HG02840 (cell line): ENCODE measurements around the gene FAXDC2.

ENCODE experiments used
- ATAC-seq: cut with Tn5 transposase; IDR thresholded peaks from one replicate; pipeline ENCODE4 v1.9.1; 2021; ENCODE audit warnings: mild to moderate bottlenecking, moderate library complexity, moderate number of reproducible peaks; ENCODE audit not compliant: unreplicated experiment, low FRiP score

FAXDC2 gene

DNA sequence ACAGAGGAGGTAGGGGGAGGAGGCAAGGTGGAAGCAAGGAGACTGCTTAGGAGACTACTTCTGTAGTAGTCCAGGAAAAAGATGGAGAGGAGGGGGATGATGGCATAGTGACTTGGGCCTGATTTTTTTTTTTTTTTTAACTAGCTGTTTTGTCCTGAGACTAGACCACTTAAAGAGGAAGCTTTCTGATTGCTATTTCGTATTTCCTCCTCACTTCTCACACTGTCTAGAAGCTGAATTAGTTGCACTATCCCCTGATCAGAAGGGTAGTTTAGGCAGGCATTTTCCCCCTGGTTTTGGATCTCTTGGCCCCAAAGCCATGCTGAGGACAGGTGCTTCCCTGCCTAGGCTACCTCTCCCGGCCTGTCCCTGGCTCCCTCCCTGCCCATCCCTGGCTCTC, 80.3 kb downstream of the FAXDC2 start:
- ATAC-seq = no peak
